NCI-H2196 treated with DMSO at 0.1 percent for 48 hours (cell line): ENCODE results near the gene ESPN.

Experiments
- DNase-seq: peaks from one replicate; lab custom pipeline; 2025; ENCODE audit not compliant: unreplicated experiment; lab: John Stamatoyannopoulos, UW

ESPN gene

DNA sequence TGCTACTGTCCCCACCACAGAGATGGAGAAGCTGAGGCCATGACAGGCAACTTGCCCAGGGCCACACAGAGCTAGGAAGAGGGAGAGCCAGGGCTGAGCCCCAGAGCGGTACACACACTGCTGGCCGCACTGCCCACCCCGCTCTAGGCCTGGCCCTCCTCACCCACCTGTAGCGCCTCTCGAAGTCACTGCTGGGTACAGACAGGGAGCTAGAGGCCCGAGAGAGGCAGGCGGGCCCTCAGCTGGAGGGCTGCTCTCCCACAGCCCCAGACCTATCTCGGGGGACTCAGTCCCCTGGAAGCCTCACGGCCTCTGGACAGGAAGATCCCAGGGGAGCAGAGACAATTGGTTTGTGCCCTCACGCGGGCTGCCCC, 84.2 kb downstream of the ESPN start:
- DNase-seq: no peak

DNA sequence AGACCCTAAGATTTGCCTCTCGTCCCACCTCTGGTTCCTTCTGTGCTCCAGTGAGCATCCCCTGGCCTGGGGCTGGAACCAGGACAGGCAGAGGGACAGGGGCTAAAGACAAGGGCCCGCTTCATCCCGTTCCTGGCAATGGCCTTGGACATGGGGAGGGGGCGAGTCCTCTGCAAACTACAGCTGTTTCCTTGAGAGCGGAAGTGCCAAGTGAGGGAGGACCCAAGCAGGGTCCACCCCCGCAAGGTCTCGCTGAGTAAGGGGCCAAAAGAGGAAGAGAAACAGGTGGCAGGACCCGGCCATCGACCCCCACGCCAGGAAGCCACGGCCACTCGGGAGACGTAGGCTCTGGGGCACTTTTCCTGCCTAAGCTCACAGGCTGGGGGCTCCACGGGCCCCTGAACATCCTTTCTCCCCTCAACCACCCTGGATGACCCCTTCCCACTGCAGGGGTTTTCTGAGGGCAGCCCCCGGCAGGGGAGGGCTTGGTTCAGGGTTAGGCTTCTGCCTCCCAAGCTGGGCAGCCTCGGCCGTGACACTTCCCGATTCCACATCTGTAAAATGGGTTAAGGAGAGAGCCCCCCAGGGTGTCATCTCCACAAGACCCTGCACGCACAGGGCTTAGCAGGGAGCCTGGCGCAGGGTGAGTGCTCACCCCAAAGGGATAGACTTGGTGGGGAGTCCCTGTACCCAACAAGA, 84.8 kb downstream of the ESPN start:
- no peak for DNase-seq

DNA sequence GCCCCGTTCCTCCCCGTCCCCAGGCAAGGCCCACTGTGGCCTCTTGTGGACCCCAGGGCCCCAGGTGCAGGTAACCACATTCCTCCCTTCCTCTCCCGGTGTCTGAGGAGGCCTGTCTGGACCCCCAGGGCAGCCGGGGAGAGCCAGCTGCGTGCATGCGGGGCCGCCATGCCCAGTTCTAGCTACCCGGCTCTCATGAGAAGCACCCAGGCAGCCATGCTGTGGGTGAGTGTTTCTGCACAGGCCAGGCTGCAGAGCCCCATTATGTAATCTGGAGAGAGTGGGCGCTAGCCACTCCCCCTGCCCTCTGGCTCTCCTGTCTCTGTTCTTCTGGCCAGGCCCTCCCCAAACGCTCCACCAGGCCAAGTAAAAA, 85.3 kb downstream of the ESPN start:
- DNase-seq: no peak

DNA sequence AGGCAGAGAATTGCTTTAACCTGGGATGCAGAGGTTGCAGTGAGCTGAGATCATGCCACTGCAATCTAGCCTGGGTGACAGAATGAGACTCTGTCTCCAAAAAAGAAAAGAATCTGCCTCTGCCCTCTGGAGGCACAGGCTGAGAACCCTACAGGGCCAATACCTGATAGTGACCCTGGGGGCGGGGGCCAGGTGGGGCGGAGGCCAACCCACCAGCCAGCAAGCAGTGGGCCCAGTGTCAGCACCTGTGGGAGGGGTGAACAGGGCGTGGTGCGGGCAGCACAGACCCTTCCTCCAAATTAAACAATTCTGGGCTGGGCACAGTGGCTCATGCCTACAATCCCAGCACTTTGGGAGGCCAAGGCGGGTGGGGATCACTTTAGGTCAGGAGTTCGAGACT, 85.9 kb downstream of the ESPN start:
- DNase-seq: no peak
